ENCODE results near the gene TMEM139.

The TMEM139 gene

GRCh38 chr7:143329471-143330170, 44.9 kb downstream of the TMEM139 start:
- no peak for DNase-seq

- DNase-seq, result no peak
These were observed 46.5 kb downstream of the TMEM139 start for GRCh38 chr7:143331179-143331801.

GRCh38 chr7:143334244-143334643, 49.5 kb downstream of the TMEM139 start:
- no peak for DNase-seq

GRCh38 chr7:143337216-143337615, 52.5 kb downstream of the TMEM139 start:
- DNase-seq, result no peak

All from NCI-H526 treated with DMSO at 0.1 percent for 48 hours (cell line).